Measurements from ENCODE around the gene RABAC1.

The RABAC1 gene

GRCh38 chr19:41984961-41985360 is 25.8 kb upstream of the RABAC1 start:
- H3K27ac ChIP-seq: no peak overlapping the region
- no peak for TF ChIP-seq ZFX (IDR thresholded peaks at IDR 0.05; ENCODE audit: borderline replicate concordance)
- TF ChIP-seq, protein P1, sequence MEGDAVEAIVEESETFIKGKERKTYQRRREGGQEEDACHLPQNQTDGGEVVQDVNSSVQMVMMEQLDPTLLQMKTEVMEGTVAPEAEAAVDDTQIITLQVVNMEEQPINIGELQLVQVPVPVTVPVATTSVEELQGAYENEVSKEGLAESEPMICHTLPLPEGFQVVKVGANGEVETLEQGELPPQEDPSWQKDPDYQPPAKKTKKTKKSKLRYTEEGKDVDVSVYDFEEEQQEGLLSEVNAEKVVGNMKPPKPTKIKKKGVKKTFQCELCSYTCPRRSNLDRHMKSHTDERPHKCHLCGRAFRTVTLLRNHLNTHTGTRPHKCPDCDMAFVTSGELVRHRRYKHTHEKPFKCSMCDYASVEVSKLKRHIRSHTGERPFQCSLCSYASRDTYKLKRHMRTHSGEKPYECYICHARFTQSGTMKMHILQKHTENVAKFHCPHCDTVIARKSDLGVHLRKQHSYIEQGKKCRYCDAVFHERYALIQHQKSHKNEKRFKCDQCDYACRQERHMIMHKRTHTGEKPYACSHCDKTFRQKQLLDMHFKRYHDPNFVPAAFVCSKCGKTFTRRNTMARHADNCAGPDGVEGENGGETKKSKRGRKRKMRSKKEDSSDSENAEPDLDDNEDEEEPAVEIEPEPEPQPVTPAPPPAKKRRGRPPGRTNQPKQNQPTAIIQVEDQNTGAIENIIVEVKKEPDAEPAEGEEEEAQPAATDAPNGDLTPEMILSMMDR (IDR thresholded peaks at IDR 0.05): no peak

DNA sequence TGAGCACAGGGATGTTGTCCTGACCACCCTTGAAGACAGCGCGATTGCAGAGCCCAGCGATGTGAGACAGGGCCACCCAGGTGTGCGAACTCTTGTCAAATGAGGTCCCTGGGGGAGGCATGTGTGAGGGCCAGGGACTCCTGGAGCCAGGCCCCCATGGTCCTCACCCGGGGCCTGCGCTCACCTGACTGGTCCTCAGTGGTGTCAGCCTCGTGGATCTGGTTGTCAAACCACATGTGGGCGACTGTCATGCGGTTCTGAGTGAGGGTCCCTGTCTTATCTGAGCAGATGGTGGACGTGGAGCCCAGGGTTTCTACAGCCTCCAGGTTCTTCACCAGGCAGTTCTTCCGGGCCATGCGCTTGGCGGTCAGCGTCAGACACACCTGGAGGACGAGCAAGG is 22.6 kb upstream of the RABAC1 start:
- no peak for TF ChIP-seq ZFX (IDR thresholded peaks at IDR 0.05; ENCODE audit: borderline replicate concordance)
- TF ChIP-seq, protein P1 (IDR thresholded peaks at IDR 0.05): no peak
- no peak overlapping the region for H3K27ac ChIP-seq

- TF ChIP-seq, protein P1 (IDR thresholded peaks at IDR 0.05): no peak
- TF ChIP-seq ZFX (IDR thresholded peaks at IDR 0.05; ENCODE audit: borderline replicate concordance): no peak
- H3K27ac ChIP-seq: no peak overlapping the region
Measured at GRCh38 chr19:41978470-41978869, 19.3 kb upstream of the RABAC1 start.

- TF ChIP-seq, protein P1 (IDR thresholded peaks at IDR 0.05): no peak
- no peak for TF ChIP-seq ZFX (IDR thresholded peaks at IDR 0.05; ENCODE audit: borderline replicate concordance)
- H3K27ac ChIP-seq: no peak overlapping the region
Measured at GRCh38 chr19:41977916-41978315, 18.8 kb upstream of the RABAC1 start.

DNA sequence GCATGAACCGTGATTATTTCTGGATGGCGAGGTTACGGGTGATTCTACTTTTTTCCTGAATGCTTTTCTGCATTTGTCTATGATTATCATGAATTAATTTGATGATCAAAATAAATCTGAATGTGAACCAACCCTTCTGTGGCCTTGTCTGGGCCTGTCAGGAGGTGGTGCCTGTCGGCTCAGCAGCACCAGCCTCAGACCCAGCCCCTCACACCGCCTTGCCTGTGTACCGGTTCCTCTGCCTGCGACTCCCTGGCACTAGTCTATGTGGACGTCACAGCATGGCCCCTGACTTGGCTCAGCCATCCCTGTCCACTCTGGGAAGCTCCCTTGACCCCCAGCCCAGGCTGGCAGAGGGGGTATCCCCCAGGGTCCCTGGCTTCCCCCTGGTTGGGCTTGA is 15.5 kb upstream of the RABAC1 start:
- TF ChIP-seq ZFX (IDR thresholded peaks at IDR 0.05; ENCODE audit: borderline replicate concordance): no peak
- TF ChIP-seq, protein P1 (IDR thresholded peaks at IDR 0.05): no peak
- no peak overlapping the region for H3K27ac ChIP-seq

GRCh38 chr19:41971363-41971762 is 12.2 kb upstream of the RABAC1 start:
- H3K27ac ChIP-seq: no peak overlapping the region
- TF ChIP-seq, protein P1 (IDR thresholded peaks at IDR 0.05): no peak
- TF ChIP-seq ZFX (IDR thresholded peaks at IDR 0.05; ENCODE audit: borderline replicate concordance): no peak

- H3K27ac ChIP-seq: no peak overlapping the region
- no peak for TF ChIP-seq ZFX (IDR thresholded peaks at IDR 0.05; ENCODE audit: borderline replicate concordance)
- TF ChIP-seq, protein P1 (IDR thresholded peaks at IDR 0.05): no peak
Measured at GRCh38 chr19:41969772-41970458, 10.8 kb upstream of the RABAC1 start.

All from 22Rv1 (cell line).